Keratinocyte (primary cell): ENCODE measurements around the gene AHCY. TPM values are rescaled to one million over a fixed set of nuclear protein-coding genes. Genes with fewer than 3 reads are reported as not detected.

Source experiments
- DNase-seq: peaks from one replicate; pipeline ENCODE4 v3.0.0-alpha.2; 2011; ENCODE audit warnings: low read depth, missing footprints, low spot score
- FAIRE-seq: peaks from 2 replicates; lab custom pipeline; 2011; peaks lifted over from hg19 to GRCh38; lab: Jason Lieb, UNC
- H2AFZ ChIP-seq: 2 replicates; pipeline ENCODE4 v1.6.0; 2012; ENCODE audit warnings: low read length, control low read depth, inconsistent platforms; ENCODE audit not compliant: control insufficient read depth
- H3K27ac ChIP-seq: 2 replicates; pipeline ENCODE4 v1.5.1; 2011; ENCODE audit warnings: low read length; ENCODE audit not compliant: control insufficient read depth, insufficient read depth
- H3K27me3 ChIP-seq: 3 replicates; pipeline ENCODE4 v1.6.0; 2011; ENCODE audit warnings: low read length; ENCODE audit not compliant: control insufficient read depth, insufficient read depth; ENCODE audit errors: extremely low read depth
- H3K36me3 ChIP-seq, 2 experiments: 2 replicates in 1 of 2; 3 replicates in 1 of 2; pipeline ENCODE4 v1.5.1; 2011; ENCODE audit warnings: low read length in 2 of 2, mild to moderate bottlenecking in 1 of 2; ENCODE audit not compliant: control insufficient read depth in 2 of 2, insufficient read depth in 2 of 2; ENCODE audit errors: extremely low read depth in 1 of 2
- H3K4me1 ChIP-seq: 3 replicates; pipeline ENCODE4 v1.5.1; 2011; ENCODE audit warnings: low read length; ENCODE audit not compliant: control insufficient read depth, insufficient read depth; ENCODE audit errors: extremely low read depth
- H3K4me2 ChIP-seq: 3 replicates; pipeline ENCODE4 v1.6.0; 2011; ENCODE audit warnings: low read depth, low read length; ENCODE audit not compliant: control insufficient read depth, insufficient read depth; ENCODE audit errors: extremely low read depth
- H3K4me3 ChIP-seq, 3 experiments: fragments of 200-600 bp in 1 of 3; sonication (generic) in 1 of 3; 2 replicates in 2 of 3; 3 replicates in 1 of 3; pipeline ENCODE4 v1.5.1; 2011 to 2016; ENCODE audit warnings: low read length in 3 of 3, mild to moderate bottlenecking in 3 of 3, control low read depth in 2 of 3, inconsistent platforms in 1 of 3, low read depth in 1 of 3, mixed read lengths in 1 of 3, mixed run types in 1 of 3, moderate library complexity in 1 of 3; ENCODE audit not compliant: control insufficient read depth in 2 of 3, insufficient read depth in 2 of 3; ENCODE audit errors: extremely low read depth in 1 of 3
- H3K79me2 ChIP-seq: 2 replicates; pipeline ENCODE4 v1.6.0; 2012; ENCODE audit warnings: low read length; ENCODE audit not compliant: control insufficient read depth, insufficient read depth
- H3K9ac ChIP-seq: 3 replicates; pipeline ENCODE4 v1.6.0; 2011; ENCODE audit warnings: low read length; ENCODE audit not compliant: control insufficient read depth, insufficient read depth; ENCODE audit errors: extremely low read depth
- H3K9me1 ChIP-seq: 3 replicates; pipeline ENCODE4 v1.6.0; 2011; ENCODE audit warnings: low read length; ENCODE audit not compliant: control insufficient read depth, insufficient read depth; ENCODE audit errors: extremely low read depth
- H3K9me3 ChIP-seq: 2 replicates; pipeline ENCODE4 v1.5.1; 2012; ENCODE audit warnings: low read depth, low read length; ENCODE audit not compliant: control insufficient read depth
- H4K20me1 ChIP-seq: 3 replicates; pipeline ENCODE4 v1.6.0; 2011; ENCODE audit warnings: low read length; ENCODE audit not compliant: control insufficient read depth, insufficient read depth; ENCODE audit errors: extremely low read depth
- CTCF ChIP-seq, 3 experiments: IDR thresholded peaks in 1 of 3; conservative IDR thresholded peaks in 1 of 3; optimal IDR thresholded peaks in 1 of 3; 2 replicates in 2 of 3; 3 replicates in 1 of 3; pipeline versions ENCODE3 to v1.5.1; 2011; ENCODE audit warnings: low read length in 3 of 3, mild to moderate bottlenecking in 3 of 3, moderate library complexity in 2 of 3, control low read depth in 1 of 3, inconsistent platforms in 1 of 3; ENCODE audit not compliant: insufficient read depth in 2 of 3; ENCODE audit errors: extremely low read depth in 1 of 3
- EZH2 ChIP-seq: IDR thresholded peaks from one replicate; pipeline ENCODE4 v1.6.1; 2012; ENCODE audit warnings: inconsistent platforms, mild to moderate bottlenecking, low read length, moderate library complexity
- dilution Hi-C: fragments of 300-500 bp; cut with MboI; formaldehyde crosslinking; loops from one replicate; pipeline ENCODE4 v1.7.0; 2020; ENCODE audit warnings: low sequenced_read_pairs; ENCODE audit not compliant: extremely low pct_ligation_motif_present
- polyA minus RNA-seq, 3 experiments: library from RNA; depleted of rRNA, polyadenylated mRNA; stranded (reverse); fragments of >200 nt; gene quantifications; 1 replicate in 1 of 3; 2 replicates in 1 of 3; 3 replicates in 1 of 3; pipeline ENCODE4 v1.2.3, GENCODE V29; 2011
- polyA plus RNA-seq, 5 experiments: library from polyadenylated mRNA; depleted of rRNA in 3 of 5; stranded (reverse) in 3 of 5; stranded (forward) in 1 of 5; unstranded in 1 of 5; fragments of >200 nt; gene quantifications; 1 replicate in 1 of 5; 2 replicates in 3 of 5; 3 replicates in 1 of 5; pipeline versions ENCODE4 v1.2.1 to v1.2.3, GENCODE V29; 2011 to 2012; ENCODE audit warnings: missing spikeins in 2 of 5, low read depth in 1 of 5, low replicate concordance in 1 of 5

AHCY gene
- polyA plus RNA-seq (320 to 367 TPM (median 348 TPM) in 3 replicates), polyA minus RNA-seq (628 to 681 TPM (median 664 TPM) in 3 replicates)
- 90.5 TPM for polyA plus RNA-seq (2011; ENCODE audit: low read depth)
- polyA plus RNA-seq (2011; cell fraction: cytosol; rRNA removed), result 297 and 432 TPM in 2 replicates
- 222 and 232 TPM in 2 replicates for polyA plus RNA-seq (2011; cell fraction: nucleus; rRNA removed)
- polyA plus RNA-seq (2012; ENCODE audit: low replicate concordance), result 128 and 274 TPM in 2 replicates
- 518 TPM for polyA minus RNA-seq (2011; cell fraction: cytosol; rRNA and poly(A)+ RNA removed)
- 182 and 188 TPM in 2 replicates for polyA minus RNA-seq (2011; cell fraction: nucleus; rRNA and poly(A)+ RNA removed)

DNA sequence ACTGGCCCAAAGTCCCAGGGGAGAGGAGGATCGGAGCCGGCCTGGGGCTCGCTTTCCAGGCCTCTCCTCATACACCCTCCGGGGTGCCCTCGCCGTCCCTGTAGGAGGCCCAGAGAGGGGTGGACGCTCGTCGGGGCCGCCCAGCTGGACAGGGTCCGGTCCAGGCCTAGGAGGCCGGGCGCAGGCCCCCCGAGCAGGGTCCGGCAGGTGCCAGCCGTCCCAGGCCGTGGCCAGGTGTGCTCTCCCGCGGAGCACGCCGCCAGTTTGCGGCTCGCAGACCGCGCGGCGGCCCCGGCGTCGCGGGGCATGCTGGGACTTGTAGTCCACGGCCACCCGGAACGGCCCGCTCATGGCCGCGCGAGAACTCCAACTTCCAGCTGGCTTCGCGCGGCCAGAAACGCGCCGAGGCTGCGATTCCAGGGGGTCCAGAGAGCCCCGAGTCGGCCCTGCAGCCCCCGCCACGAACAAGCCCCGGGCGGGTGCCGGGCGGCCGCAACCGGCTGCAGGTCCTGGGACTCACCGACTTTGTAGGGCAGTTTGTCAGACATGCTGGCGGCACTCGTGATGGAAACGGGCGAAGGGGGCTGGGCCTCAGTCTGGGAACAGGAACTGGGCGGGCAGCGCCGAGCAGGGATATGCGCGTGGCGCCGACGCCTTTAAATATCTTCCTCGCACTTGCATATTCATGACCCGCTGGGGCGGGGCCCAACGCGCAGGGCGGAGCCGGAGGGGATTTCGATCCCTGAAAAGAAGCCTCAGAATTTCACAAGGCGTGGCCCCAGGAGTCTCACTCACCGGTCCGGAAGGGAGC is at the start of gene AHCY:
TSS of gene AHCY (minus strand) at position 633 of the 811 bp plus-strand sequence. CDS start at position 548, 85 bp downstream.
- peak; percentile 80 for FAIRE-seq
- no peaks in the 10 kb centered on the region for H3K27me3 ChIP-seq
- peak within 1 kb of the TSS; percentile 90 for H3K27ac ChIP-seq
- peak; percentile 85 for DNase-seq
- H3K9me3 ChIP-seq, result no peaks in the 10 kb centered on the region
- peak within 1 kb of the TSS; percentile 83 for H2AFZ ChIP-seq
- H3K4me2 ChIP-seq, result peak within 1 kb of the TSS; percentile 87
- peak within 1 kb of the TSS; percentile 78 to 93 (median 92) for H3K4me3 ChIP-seq
- dilution Hi-C loops, result no loop called here
- H4K20me1 ChIP-seq, result peaks cover 20% of the 10 kb centered on the region
- H3K36me3 ChIP-seq, result peaks cover 9 to 22% of the 10 kb centered on the region in 2 experiments
- no peaks in the 10 kb centered on the region for H3K9me1 ChIP-seq
- peak within 1 kb of the TSS; percentile 98 for H3K9ac ChIP-seq
- peaks cover 46% of the 10 kb centered on the region for H3K79me2 ChIP-seq
- peaks cover 36% of the 10 kb centered on the region for H3K4me1 ChIP-seq
- no peak for TF ChIP-seq EZH2
- no peak for TF ChIP-seq CTCF (optimal IDR thresholded peaks at IDR 0.05 in 1 of 3, IDR thresholded peaks at IDR 0.05 in 1 of 3, conservative IDR thresholded peaks at IDR 0.05 in 1 of 3; ENCODE audit: extremely low read depth in 1 of 3, insufficient read depth in 2 of 3, low read length in 3 of 3)

DNA sequence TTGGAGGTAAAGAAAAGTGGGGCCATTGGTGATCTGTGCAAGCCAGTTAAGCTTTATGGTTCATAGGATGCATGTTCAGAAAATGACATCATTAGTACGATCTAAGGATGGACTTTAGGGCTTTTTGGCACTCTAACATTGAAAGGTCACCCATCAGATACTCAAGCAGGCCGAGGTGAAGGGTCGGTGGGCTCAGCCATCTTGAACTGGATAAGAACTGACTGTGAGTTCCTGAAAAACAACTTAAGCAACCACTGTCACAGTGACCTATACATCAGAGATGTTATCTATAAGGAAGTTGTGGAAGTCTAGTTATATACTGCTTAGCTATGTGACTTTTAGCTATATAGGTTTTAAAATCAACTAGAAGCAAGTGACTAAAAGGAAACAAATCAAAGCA is 46.9 kb upstream of the AHCY start:
- no peaks in the 10 kb centered on the region for H4K20me1 ChIP-seq
- no peak overlapping the region for H3K4me2 ChIP-seq
- no peak overlapping the region for H3K27ac ChIP-seq
- dilution Hi-C loops, result no loop called here
- no peaks in the 10 kb centered on the region for H3K79me2 ChIP-seq
- DNase-seq (no peak), FAIRE-seq (no peak)
- H3K4me1 ChIP-seq, result peaks cover 5% of the 10 kb centered on the region
- no peak for TF ChIP-seq EZH2
- no peaks in the 10 kb centered on the region for H3K36me3 ChIP-seq
- H3K9ac ChIP-seq, result no peak overlapping the region
- H3K4me3 ChIP-seq, result no peak overlapping the region
- no peak overlapping the region for H2AFZ ChIP-seq
- no peaks in the 10 kb centered on the region for H3K27me3 ChIP-seq
- no peaks in the 10 kb centered on the region for H3K9me3 ChIP-seq
- H3K9me1 ChIP-seq, result no peaks in the 10 kb centered on the region
